GM19372 (cell line): ENCODE measurements around the gene SIPA1L3.

Source experiments
- ATAC-seq: cut with Tn5 transposase; IDR thresholded peaks from one replicate; pipeline ENCODE4 v1.9.1; 2021; ENCODE audit warnings: mild to moderate bottlenecking, low read depth, moderate library complexity; ENCODE audit not compliant: unreplicated experiment

Gene SIPA1L3

GRCh38 chr19:37941782-37942515, 34.9 kb downstream of the SIPA1L3 start:
- no peak for ATAC-seq

GRCh38 chr19:37942516-37942902, 35.5 kb downstream of the SIPA1L3 start:
- ATAC-seq, result no peak

- no peak for ATAC-seq
Observed at GRCh38 chr19:37943480-37943879, 36.5 kb downstream of the SIPA1L3 start.

DNA sequence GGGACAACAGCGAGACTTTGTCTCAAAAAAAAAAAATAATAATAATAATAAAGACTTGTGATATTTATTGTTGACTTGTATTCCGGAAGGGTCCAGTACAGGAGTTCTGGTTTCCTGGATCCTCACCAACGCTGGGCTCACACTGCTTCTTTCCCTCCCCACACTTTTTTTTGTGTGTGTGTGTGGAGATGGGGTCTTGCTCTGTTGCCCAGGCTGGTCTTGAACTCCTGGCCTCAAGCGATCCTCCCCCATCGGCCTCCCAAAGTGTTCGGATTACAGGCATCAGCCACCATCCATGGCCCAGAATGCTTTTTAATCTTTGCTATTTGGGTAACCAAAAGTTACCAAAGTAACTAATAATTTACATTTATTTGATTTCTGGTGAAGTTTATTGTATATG, 39.1 kb downstream of the SIPA1L3 start:
- ATAC-seq, result no peak

GRCh38 chr19:37947778-37948177, 40.8 kb downstream of the SIPA1L3 start:
- no peak for ATAC-seq

DNA sequence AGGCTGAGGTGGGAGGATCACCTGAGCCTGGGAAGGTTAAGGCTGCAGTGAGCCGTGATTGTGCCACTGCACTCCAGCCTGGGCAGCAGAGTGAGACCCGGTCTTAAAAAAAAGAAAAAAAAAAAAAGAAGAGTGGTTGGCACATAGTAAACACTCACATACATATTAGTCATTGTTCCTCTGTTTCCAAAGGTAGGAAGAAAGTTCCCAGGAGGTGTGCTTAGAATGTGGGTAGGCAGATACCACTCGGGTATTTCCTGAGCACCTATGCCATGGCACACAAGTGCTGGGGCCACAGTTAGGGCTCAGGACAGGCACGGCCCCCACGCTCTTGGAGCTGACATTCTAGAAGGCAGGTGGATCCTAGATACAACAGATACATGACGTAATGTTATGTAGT, 41.4 kb downstream of the SIPA1L3 start:
- ATAC-seq, result no peak

DNA sequence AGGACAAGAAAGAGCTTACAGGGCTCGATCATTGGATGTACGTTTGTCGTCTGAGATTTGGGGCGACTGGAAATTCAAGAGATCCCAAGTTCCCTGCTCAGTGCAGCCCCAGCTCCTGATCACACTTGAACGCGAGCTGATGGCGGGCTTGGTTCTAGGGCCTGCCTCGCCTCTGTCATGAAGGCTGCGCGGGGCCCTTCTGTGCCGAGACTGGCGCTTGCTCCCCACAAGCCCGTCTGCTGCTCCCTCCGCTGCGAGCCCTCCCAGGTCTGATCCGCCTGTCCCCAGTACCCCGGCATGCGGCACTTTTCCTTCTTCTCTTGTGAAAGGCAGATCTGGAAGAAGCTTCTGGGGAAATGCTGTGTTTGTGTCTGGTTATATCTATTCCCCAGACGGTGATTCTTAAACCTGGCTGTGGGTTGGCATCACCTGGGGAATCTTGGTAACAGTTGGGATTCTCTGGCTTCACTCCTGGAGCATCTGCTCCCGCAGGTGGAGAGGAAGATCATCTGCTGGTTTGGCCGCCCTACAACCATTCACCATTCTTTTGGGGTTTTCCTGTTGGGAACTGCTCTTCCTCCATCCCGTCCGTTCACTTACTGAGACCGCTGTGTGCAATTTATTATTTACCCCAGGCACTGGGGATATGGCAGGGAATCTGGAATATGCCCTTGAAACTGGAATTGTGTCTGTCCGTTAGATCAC, 43.6 kb downstream of the SIPA1L3 start:
- ATAC-seq, result no peak

- ATAC-seq, result no peak
Observed at GRCh38 chr19:37951816-37952210, 44.8 kb downstream of the SIPA1L3 start.

DNA sequence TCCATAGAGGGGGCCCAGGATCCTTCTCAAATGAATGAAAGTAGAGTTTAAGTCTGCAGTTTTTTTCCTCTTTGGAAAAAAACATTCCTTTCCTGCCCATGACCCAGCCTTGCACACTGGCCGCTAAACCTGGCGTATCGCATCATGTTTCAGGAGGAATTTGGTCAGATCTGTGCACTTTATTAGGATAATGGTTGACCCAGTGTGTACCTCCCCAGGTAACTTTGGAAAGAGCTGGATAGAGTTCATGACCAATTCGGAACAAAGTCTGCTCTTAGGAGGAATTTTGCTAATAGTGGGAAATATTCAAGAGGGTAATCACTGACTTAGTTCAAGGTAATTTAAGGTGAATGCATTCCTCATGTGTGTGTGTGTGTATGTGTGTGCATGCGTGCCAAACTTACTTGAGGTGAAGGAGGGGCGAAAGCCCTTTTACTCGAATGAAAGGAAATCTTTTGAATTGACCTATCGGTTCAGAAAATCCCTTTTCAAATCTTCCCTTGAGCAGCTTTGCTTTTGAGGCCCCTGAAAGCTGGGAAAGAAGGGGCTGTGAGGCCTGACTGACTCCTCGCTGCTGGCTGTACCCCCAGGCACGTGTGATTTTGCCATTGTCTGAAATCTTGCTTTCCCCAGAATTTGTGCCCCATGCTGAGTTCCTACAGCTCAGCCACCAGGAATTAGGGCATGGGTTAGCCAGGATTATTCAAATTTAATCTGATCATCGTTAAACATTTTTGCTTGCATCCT, 46.3 kb downstream of the SIPA1L3 start:
- no peak for ATAC-seq

- ATAC-seq, result no peak
Observed at GRCh38 chr19:37953918-37954303, 46.9 kb downstream of the SIPA1L3 start.

- ATAC-seq, result no peak
Observed at GRCh38 chr19:37954421-37954874, 47.4 kb downstream of the SIPA1L3 start.

- no peak for ATAC-seq
Observed at GRCh38 chr19:37955986-37956385, 49.0 kb downstream of the SIPA1L3 start.

DNA sequence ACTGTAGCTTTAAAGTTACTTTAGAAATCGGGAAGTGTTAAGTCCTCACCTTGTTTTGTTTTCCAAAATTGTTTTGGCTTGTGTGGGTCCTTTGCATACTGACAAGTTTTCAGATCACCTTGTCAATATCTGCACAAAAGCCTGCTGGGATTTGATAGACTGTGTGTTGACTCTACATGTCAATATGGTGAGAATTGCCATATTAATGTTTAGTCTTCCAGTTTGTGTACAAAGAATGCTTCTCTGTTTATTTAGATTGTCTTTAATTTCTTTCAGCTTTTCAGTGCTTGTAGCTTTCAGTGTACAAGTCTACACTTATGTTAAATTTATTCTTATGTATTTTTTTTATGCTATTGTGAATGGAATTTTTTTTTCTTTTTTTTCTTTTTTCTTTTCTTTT, 50.2 kb downstream of the SIPA1L3 start:
- no peak for ATAC-seq

- no peak for ATAC-seq
Observed at GRCh38 chr19:37959665-37960114, 52.7 kb downstream of the SIPA1L3 start.

DNA sequence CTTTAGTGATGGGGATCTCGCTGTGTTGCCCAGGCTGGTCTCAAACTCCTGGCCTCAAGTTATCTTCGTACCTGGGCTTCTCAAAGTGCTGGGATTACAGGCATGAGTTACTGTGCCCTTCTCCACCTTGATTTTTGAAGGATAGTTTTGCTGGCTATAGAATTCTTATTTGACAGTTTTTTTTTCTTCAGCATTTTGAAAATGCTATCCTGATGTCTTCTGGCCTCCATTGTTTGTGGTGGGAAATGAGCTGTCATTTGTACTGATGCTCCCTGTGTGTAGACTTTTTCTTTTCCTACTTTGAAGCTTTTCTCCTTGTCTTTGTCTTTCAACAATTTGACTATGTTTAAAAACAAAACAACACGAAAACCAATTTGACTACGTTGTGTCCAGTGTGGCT, 54.2 kb downstream of the SIPA1L3 start:
- no peak for ATAC-seq

DNA sequence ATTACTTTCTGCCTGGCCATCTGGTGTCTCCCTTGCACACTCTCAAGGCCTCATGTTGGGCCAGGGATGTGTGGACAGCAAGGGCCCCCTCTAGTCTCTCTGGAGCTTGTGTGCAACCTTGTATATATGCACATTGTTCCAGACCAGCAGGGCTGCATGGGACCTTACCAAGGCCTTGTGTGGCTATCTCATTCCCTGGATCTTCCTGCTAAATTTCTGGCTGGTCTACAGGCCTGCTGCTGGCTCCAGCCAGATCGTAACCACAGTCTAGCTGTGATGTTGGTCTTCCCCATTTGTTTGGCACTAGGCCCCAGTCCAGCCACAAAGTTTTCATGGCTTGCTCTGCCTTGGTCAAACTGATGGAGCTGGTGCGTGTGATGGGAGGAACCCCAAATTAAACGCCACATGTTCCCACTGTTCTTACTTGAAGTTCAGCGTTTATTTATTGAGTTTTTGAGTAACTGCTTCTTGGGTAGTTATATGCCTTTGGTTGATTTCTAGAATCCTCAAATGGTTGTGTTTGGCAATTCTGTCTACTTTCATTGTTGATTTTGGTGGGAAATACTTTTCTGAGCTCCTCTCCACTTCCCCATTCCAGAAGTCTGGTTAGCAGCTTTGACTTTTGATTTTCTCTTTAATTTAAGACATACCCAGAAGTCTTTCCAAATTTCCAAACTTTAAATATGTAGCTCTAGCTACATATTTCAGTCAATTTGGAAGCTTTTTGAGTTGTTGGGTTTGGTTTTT, 56.4 kb downstream of the SIPA1L3 start:
- no peak for ATAC-seq

GRCh38 chr19:37964109-37964508, 57.1 kb downstream of the SIPA1L3 start:
- ATAC-seq, result no peak

- ATAC-seq, result no peak
Observed at GRCh38 chr19:37966211-37966661, 59.2 kb downstream of the SIPA1L3 start.

DNA sequence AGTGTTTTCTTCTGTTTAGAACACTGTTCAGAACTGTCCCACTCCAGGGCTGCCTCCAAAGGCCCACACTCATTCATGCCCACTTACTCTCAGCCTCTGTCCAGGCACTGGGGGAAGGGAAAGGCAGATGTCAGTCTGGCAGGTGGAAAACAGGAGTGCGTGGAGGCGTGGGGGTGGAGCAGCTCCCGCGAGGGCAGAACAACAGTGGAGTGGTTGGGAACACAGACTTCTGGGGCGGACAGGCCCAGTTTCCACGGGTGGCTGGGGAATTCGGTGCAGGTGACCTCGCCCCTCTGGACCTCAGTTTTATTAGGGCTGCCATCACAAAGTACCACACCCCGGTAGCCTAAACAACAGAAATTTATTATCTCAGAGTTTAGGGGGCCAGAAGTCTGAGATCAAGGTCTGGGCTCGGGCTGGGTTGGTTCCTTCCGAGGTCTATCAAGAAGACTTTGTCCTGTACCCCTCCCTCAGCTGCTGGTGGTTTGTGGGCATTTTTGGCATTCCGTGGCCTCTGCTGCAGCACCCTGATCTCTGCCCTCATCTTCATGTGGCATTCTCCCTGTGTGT, 59.7 kb downstream of the SIPA1L3 start:
- ATAC-seq, result no peak

GRCh38 chr19:37969695-37970094, 62.7 kb downstream of the SIPA1L3 start:
- no peak for ATAC-seq
